ENCODE measurements around the gene CCDC60.

- TF ChIP-seq ZNF24 (tag by site-specific recombination; IDR thresholded peaks at IDR 0.05) (no peak), ZNF530 (tag by site-specific recombination; IDR thresholded peaks at IDR 0.05; ENCODE audit: low read depth) (no peak), CTCF (tag by site-specific recombination; IDR thresholded peaks at IDR 0.05) (no peak), PATZ1 (tag by site-specific recombination; IDR thresholded peaks at IDR 0.05) (no peak), ZNF514 (tag by site-specific recombination; IDR thresholded peaks at IDR 0.05) (no peak), ZNF2 (tag by site-specific recombination; IDR thresholded peaks at IDR 0.05) (no peak), ZBTB6 (tag by site-specific recombination; IDR thresholded peaks at IDR 0.05) (no peak), ZNF785 (tag by site-specific recombination; IDR thresholded peaks at IDR 0.05) (no peak), ZNF114 (tag by site-specific recombination; IDR thresholded peaks at IDR 0.05) (no peak), ZNF701 (tag by site-specific recombination; IDR thresholded peaks at IDR 0.05) (no peak), ZBTB44 (tag by site-specific recombination; IDR thresholded peaks at IDR 0.05) (no peak)
Observed at GRCh38 chr12:119505001-119505400, 170.5 kb downstream of the CCDC60 start.

All from HEK293 (cell line).